Nucleus accumbens (tissue), 56 donors: Measurements from ENCODE around the gene CDH5.

Experiments used
- DNase-seq, 56 donors: peaks; one replicate each; lab custom pipeline; 2025; lab: John Stamatoyannopoulos, UW

CDH5 gene

DNA sequence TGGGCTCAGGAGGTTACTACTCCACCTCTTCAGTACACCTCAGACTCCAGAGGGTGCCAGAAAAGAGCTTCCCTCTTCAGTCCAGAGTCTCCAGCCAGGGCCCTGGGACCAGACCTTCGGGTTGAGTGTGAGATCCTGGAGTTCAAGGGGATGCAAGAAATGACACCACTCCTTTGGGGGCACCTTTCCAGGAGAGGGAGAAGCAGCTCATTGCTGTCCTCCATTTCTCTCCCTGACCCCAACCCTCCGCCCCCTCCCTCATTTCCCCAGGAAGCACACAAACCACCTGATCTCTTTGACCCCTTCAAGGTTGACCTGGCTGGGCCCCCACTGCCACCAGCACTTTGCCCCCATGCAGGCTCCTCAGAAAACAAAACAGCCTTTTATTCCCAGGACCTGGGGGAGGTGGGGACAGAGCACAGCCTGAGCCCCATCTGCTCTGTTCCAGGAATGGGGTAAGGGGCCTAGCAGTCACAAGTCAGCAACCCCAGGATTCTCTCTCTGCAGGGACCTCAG lies 21.4 kb downstream of the CDH5 start:
- DNase-seq: no peak

GRCh38 chr16:66388350-66389139 lies 22.1 kb downstream of the CDH5 start:
- no peak for DNase-seq

- DNase-seq: no peak
Observed at GRCh38 chr16:66389256-66390176, 23.0 kb downstream of the CDH5 start.

- no peak for DNase-seq
Observed at GRCh38 chr16:66390346-66391108, 24.0 kb downstream of the CDH5 start.

DNA sequence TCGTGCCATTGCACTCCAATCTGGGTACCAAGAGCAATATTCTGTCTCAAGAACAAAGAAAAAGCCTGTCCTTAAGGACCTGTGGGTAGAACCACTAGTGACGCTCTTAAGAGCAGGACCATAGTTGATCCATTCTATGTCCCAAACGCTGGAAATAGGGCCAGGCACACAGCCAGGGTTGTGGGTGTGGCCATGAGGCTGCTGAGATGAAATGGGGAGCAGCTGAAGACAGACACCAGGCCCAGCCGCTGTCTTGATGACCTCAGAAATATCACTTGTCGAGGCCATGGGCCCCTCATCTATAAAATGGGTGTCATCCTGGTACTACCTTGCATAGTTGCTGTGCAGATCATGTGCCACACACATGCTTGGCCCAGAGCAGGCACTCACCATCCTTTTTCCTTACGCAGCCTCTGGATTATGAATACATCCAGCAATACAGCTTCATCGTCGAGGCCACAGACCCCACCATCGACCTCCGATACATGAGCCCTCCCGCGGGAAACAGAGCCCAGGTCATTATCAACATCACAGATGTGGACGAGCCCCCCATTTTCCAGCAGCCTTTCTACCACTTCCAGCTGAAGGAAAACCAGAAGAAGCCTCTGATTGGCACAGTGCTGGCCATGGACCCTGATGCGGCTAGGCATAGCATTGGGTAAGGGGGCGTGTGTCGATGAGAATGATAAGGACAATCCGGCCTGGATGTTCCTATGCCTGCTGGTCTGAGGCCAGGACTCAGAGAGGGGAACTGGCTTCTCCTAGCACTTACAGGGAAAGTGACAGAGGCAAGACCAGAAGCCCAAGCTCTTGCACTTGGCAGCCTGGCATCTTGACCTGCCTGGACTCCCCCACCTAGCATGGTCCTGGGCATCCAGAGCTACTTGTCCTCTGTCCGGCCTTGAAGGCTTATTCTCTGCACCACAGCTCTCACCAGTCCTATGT lies 25.5 kb downstream of the CDH5 start:
- DNase-seq: no peak

DNA sequence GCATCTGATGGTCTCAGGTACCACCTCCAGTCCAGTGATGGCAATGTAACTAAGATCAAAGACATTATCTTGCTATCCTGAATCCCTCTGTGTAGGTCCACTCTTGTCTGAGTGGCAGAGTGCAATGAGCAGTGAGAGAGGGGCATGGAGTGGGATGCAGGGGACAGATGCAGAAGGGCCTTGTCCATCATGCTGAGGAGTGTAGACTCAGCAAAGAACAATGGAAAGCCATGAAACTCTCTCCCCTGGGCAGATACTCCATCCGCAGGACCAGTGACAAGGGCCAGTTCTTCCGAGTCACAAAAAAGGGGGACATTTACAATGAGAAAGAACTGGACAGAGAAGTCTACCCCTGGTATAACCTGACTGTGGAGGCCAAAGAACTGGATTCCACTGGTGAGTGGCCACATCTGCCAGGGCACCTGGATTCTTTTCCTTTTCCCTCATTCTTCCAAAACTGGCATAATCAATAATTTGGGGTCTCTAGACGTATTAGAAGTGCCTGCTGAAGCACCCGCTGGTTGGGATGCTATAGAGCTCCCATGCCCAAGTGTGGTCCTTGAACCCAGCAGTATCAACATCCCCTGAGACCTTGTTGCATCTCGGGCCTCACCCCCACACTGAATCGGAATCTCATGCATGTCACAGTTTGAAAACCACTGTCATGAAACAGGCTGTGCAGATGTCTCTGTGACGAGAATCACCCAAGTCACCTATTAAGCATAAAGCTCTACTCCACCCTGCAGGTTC lies 29.5 kb downstream of the CDH5 start:
- DNase-seq: no peak

DNA sequence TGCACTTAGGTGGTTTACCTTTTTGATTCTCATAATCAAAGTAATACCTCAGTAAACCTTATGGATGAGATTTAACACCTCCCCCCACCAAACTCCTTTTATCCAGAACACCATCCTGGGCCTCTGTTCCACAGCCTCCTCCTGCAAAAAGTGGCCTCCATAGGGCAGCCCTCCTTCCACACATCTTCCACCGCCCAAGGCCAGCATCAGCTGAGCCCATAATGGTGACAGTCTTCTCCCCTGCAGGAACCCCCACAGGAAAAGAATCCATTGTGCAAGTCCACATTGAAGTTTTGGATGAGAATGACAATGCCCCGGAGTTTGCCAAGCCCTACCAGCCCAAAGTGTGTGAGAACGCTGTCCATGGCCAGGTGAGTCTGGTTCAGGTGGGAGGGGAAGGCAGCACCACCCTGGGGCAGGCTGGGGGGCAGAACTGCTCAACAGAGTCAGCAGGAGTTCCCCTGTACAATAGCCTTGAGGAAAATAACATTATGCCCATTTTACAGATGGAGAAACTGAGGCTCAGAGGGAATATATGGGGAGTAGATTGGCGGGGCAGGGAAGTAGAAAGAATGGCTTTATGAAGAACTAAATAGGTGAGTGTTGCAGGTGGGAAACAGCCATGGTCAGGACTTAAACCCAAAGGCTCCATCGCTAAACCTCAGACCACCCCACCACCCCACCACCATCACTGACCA lies 31.4 kb downstream of the CDH5 start:
- DNase-seq: no peak

DNA sequence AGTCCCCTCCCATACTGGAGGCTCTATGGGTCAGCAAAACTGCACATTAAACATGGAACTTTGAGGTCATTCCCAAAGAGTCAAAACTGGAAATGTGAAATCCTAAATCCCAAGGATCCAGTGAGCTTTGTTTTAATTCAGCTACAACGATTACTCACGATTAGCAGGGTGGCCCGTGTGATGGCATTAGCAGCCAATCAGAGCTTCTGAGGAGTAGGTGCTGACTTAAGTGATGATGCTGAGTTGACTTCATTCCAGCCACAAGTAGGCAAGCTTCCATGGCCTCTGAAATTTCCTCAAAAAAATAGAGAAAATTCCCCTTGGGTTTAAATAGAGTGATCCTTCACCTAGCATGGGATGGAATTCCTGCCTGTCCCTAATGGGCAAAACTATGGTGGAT lies 32.5 kb downstream of the CDH5 start:
- DNase-seq: no peak

GRCh38 chr16:66399930-66400329 lies 33.4 kb downstream of the CDH5 start:
- no peak for DNase-seq

- DNase-seq: no peak
Observed at GRCh38 chr16:66400503-66401380, 34.3 kb downstream of the CDH5 start.

- no peak for DNase-seq
Observed at GRCh38 chr16:66401610-66402009, 35.1 kb downstream of the CDH5 start.

DNA sequence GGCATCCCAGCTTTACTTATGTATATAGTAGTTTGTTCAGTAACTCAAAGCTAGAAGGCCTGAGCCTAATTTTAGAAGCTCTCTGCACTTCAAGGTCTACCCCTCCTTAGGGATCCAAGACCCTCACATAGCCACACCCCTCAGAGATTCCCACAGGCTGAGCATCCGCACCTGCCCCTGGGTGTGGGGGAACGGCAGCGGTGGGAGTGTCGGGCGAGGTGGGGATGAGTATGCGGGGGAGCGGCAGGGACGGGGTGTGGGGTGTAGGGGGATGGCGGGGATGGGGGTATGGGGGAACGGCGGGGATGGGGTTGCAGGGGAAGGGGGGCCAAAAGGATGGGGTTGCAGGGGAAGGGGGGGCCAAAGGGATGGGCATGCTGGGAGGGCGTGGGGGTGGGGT lies 35.7 kb downstream of the CDH5 start:
- DNase-seq: no peak

- DNase-seq: no peak
Observed at GRCh38 chr16:66402591-66403230, 36.2 kb downstream of the CDH5 start.

- no peak for DNase-seq
Observed at GRCh38 chr16:66403531-66404145, 37.1 kb downstream of the CDH5 start.

DNA sequence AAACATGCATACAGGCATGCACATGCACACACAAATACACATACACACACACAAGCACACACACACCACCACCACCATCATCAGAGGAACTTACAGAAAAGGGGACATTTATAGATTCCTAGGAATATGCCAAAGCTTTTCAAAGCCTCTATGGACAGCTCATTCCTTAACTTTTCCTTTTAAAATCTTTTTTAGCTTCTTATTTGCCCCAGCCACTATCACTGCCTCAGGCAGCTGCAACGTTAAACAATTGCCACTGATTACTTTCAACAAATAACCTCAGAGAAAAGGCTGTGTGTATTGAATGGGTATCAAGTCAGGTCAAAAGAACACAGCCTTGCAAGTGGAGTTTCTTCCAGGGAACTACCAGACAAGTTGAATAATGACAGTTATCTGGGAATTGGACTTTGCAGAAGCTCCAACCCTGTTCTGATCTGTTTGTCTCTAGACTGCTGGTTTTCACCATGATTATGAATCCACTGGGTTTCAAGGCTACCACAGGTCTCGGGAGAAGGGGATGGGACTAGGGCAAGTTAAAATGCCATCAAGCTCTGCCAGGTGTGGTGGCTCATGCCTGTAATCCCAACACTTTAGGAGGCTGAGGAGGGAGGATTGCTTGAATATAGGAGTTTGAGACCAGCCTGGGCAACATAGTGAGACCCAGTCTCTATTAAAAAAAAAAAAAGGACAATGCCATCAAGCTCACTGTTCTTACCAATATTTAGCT lies 38.7 kb downstream of the CDH5 start:
- DNase-seq: no peak
